Left forelimb (tissue), 1 donor: Measurements from ENCODE around the gene TACR2.

Experiments used
- DNase-seq: peaks from one replicate; pipeline ENCODE4 v3.0.0-alpha.2; 2018; ENCODE audit warnings: low spot score

The TACR2 gene

DNA sequence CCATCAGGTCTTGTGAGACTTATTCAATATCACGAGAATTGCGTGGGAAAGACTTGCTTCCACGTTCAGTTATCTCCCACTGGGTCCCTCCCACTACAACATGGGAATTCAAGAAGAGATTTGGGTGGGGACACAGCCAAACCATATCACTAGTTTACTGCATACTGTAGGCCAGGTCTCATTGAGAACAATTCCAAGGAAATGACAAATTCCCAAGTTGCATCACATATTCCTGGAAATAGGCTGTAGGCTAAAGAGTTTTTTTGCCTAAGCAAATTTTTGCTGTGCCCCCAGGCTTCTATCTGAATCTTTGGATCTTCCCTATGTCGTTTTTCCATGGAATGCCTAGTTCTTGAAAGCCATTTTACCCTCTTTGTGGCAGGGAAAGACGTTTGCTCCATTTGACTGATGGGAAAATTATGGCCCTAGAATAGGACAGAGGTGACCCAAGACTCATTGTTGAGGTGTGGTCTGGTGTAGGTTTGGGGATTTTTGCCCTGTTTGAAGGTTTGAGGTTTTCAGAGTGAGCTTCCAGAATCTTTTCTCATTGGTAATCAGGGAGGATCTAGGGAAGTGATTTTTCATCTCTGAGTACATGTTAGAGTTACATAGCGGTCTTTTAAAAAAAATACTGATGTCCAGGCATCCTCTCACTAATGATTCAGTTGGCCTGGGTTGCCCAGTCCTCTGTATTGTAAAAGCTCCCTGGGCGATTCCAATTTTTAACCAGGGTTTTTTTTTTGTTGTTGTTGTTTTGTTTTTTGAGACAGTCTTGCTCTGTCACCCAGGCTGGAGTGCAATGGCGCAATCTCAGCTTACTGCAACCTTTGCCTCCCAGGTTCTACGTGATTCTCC is 44.4 kb downstream of the TACR2 start:
- DNase-seq = no peak

DNA sequence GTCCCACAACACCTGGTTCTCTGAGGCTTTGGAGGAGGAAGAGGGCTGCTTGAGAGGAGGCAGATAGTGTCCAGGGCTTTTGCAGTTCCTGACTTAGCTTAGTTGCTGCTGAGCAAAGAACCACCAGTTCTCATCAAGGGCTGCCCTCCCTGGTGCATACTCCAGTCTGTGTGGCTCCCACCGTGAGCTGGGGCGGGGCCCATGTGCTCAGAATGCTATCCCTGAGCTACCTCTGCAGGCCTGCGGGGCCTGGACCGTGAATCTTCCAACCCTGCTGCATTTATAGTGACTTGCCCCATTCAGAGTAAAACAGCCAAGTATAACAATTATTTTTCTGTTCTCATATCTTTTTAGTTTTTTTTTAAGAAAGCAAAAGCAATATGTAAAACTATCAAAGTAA is 49.2 kb downstream of the TACR2 start:
- no peak for DNase-seq

DNA sequence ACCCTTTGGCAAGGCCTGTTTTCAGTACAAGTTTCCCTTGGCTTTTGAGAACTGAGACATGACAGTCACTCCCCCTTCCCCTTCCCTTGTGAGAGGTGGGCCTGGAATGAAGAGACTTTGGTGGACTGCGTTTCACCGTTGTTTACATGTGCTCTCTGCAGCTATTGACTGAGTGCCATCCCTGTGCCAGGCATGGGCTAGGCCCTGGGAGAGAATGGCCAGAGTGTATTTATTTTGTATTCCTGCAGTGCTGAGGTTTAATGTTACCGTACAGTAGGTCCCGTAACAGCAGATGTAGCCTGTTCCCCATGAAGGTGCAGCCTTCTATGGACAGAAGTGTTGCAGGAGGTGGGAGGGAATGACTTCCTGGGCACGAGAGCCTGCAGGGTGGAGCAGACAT is 50.0 kb downstream of the TACR2 start:
- DNase-seq = no peak

DNA sequence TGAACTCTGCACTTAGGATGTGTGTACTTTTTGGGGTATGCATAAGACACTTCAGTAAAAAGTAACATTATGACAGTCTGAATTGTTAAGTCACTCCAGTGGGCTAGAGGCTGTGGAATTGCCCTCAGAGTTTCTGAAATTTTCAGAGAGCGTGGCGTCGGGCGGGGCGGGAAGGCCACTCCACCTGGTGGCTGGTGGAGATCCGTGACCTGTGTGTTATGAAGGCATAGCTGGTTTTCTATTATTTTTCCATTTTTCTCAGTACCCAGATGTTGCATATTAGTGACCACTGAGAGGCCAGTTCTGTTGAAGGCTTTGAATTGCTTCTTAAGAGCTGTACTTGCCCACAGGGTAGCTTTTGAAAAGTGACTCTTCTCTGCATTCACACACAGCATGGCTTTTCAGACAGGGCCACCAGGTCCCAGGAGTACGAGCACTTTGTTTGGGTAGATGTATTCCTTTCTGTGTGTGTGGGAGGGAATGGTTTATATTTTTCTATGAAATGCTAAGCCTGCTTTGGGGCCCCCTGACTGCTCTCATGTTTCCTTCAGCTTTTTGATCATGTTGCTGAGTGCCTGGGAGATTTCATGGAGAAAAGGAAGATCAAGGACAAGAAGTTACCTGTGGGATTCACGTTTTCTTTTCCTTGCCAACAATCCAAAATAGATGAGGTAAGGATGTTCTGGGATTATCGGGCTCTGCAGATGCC is 52.3 kb downstream of the TACR2 start:
- DNase-seq = no peak

DNA sequence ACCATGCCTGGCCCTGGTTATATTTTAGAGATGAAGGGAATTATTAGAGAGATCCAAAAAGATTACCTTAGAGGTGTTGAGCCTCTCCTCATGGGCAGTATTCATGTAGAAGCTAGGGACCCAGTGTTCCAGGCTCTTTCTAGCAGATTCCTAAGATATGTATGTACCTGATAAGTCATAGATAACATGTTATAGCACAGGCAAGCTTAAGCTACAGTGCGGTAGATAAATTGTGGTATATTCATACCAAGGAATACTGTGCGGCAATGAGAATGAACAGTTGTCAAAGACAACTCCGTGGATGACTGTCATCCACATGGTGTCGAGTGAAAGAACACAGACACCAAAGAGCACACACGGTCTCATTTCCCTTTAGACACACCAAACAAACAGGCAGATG is 53.1 kb downstream of the TACR2 start:
- no peak for DNase-seq

DNA sequence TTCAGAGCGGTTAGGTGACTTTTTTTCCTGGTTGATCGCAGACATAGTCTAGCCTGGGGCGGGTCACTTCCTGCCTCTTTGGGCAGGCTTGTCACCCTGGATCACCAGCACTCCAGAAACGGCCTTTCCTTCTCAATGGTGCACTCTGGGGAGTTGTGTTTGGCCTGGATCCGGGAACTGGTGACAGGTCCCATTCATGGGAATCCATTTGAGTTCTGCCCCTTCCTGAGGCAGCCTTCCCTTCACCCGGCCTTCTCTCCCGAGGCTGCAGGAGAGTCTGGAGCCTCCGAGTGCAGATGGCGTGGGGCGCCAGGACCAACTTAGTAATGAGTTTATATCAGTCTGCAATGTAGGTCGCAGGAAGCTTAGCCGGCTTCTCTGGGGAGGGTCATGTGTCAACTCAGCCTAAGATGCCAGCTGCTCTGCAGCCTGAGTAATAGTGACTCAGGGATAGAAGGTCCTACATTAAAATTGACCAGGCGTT is 54.2 kb downstream of the TACR2 start:
- DNase-seq = no peak

DNA sequence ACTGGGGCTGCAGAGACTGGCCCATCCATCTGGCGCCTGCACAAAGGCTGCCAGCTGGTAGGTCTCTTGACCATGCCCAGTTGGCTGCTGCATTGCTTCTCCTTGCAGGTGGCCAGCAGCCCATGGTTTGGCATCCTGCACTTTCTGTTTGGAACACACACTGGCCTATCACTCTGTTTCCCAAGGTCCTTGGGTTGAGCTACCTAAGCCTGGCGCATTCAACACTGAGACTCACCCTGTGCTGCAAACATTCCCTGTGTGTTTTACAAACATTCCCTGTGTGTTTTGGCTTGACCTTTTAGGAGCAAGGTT is 55.5 kb downstream of the TACR2 start:
- DNase-seq = no peak

DNA sequence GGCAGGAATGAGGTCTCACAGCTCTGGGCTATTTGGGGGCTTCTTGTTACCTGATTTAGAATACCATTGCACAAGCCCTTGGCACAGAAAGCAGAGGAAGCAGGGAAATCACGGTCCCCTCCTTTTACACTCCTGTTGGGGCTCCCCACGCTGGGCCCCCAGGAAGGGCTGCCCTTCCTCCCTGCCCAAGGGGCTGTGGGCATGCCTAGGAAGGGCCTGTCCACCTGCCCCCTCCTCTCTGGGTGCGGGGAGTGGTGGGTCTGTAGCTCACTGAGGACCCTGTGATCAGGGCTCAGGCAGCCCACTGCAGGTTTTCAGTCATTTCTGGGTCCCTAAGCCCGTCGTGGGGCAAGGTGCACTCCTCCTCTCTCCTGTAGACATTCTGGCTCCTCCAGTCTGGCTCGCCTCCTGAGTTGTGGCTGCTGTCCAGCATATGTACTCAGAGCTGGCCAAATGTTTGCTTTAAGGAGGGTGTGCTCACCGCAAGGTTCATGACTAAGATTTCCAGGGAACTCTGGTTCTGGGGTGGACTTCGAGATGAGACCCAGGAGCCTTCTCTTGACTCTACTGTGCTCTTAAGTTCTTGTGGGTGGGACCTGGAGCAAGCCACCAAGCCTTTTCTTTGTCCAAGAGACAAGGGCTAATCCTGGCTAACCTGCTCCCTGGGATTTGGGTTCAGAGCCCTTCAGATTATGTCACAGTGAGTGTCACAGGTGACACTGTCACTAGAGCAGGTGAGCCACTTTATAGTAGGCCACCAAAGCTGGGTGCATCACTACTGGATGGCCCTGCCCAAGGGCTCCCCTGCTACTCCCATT is 56.0 kb downstream of the TACR2 start:
- no peak for DNase-seq

DNA sequence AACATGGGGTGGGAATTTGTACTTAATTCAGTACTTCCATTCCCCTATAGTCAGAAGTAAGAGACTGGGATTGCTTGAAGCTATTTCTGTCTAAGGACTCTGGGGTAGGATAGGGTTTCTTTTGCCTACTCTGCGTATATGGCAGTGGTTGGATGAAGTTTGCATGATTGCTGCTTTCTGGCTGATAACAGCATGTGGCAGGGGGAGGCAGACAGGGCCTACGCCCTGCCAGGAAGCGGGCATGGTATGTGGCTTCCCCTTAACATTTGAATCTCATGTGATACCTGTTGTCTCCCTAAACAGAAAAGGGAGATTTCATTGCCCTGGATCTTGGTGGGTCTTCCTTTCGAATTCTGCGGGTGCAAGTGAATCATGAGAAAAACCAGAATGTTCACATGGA is 57.1 kb downstream of the TACR2 start:
- DNase-seq = no peak

DNA sequence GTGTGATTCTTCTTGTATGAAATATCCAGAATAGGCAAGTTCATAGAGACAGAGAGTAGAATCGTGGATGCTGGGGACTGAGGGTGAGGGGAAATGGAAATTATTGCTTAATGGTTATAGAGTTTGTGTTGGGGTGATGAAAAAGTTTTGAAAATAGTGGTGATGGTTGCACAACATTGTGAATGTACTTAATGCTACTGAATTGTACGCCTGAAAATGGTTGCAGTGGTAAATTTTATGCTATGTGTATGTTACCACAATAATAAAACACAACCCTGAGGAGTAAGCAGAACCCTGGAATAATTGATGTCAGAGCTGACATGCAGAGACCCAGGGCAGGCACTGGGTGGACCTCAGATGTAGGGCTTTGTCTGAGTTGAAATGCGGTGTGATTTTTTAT is 57.6 kb downstream of the TACR2 start:
- no peak for DNase-seq

DNA sequence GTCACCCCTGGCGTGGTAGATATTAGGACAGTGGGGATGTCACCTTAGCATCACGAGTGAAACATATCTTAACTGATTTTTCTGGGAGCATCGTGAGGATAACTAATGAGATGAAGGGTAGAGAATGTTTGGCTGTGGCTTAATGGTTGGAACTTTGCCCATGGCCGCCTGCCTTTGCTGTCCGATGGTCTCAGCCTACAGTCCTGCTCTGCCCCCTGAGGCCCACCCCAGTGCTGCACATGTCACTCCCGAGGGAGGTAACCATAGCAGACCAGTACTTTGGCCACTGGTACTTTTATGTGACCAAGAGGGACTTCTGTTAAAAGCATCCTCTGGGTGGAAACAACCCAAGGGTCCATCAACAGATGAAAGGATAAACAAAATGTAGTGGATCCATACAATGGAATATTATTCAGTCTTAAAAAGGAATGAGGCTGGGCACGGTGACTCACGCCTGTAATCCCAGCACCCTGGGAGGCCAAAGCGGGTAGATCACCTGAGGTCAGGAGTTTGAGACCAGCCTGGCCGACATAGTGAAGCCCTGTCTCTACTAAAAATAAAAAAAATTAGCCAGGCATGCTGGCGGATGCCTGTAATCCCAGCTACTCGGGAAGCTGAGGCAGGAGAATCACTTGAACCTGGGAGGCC is 58.4 kb downstream of the TACR2 start:
- DNase-seq = no peak

DNA sequence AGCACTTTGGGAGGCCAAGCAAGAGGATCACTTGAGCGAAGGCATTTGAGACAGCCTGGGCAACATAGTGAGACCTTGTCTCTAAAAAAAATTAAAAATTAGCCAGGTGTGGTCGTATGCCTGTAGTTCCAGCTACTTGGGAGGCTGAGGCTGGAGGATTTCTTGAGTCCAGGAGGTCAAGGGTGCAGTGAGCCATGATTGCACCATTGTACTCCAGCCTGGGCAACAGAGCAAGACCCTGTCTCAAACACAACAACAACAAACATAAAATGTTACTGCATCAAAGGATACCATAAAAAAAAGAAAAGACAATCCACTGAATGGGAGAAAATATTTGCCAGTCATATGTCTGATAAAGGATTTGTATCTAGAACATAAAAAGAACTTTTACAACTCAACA is 60.5 kb downstream of the TACR2 start:
- no peak for DNase-seq

DNA sequence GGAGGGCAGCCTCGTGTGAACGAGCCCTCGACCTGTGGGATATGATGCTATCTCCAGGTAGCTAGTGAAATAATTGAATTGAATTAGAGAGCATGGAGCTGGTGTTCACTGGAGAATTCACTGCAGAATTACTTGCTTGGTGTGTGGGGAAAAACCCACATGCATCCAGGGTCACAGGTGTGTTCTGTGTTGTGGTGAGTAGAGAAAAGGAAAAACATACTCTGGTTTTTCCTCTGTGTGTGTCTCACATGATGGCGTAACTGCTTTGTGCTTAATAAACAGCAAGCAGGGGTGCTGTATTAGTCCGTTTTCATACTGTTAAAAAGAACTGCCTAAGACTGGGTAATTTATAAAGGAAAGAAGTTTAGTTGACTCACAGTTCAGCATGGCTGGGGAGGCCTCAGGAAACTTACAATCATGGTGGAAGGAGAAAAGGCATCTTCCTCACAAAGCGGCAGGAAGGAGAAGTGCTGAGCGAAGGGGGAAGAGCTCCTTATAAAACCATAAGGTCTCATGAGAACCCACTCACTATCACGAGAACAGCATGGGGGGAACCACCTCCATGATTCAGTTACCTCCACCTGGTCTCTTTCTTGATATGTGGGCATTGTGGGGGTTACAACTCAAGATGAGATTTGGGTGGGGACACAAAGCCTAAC is 62.6 kb downstream of the TACR2 start:
- DNase-seq = no peak
